SJCRH30 (cell line): ENCODE data around the gene TPD52L1. TPM values are rescaled to one million over a fixed set of nuclear protein-coding genes. Genes with fewer than 3 reads are reported as not detected.

Experiments
- DNase-seq, 2 experiments: peaks; one replicate each; pipeline ENCODE4 v3.0.0-alpha.2; 2015 to 2020
- H3K27ac ChIP-seq: fragments of 250-450 bp; sonication (Bioruptor Pico); 2 replicates; pipeline ENCODE4 v1.5.1; 2020; ENCODE audit warnings: mild to moderate bottlenecking, moderate library complexity
- H3K27me3 ChIP-seq: fragments of 250-450 bp; sonication (Bioruptor Pico); 2 replicates; pipeline ENCODE4 v1.5.1; 2020; ENCODE audit warnings: mild to moderate bottlenecking, moderate library complexity
- H3K36me3 ChIP-seq: fragments of 250-450 bp; sonication (Bioruptor Pico); 2 replicates; pipeline ENCODE4 v1.5.1; 2020; ENCODE audit warnings: mild to moderate bottlenecking, moderate library complexity
- H3K4me1 ChIP-seq: fragments of 250-450 bp; sonication (Bioruptor Pico); 2 replicates; pipeline ENCODE4 v1.5.1; 2020; ENCODE audit warnings: mild to moderate bottlenecking, moderate library complexity
- H3K4me3 ChIP-seq: fragments of 250-450 bp; sonication (Bioruptor Pico); 2 replicates; pipeline ENCODE4 v1.5.1; 2020; ENCODE audit warnings: mild to moderate bottlenecking, moderate library complexity
- H3K9me3 ChIP-seq: fragments of 250-450 bp; sonication (Bioruptor Pico); replicated peaks from 2 replicates; pipeline ENCODE4 v1.5.1; 2020; ENCODE audit warnings: mild to moderate bottlenecking, moderate library complexity
- total RNA-seq: library from RNA; depleted of rRNA; stranded (reverse); fragments of >200 nt; shearing (Covaris generic); gene quantifications from 2 replicates; pipeline ENCODE4 v1.2.3, GENCODE V29; 2014

Gene TPD52L1
- total RNA-seq, 1 experiment from 2014 or later: not detected

GRCh38 chr6:125175466-125176048 lies 22.0 kb downstream of the TPD52L1 start:
- Histone ChIP-seq H3K4me1 (no peaks in the 10 kb centered on the region), H3K27ac (no peak overlapping the region), H3K9me3 (no peaks in the 10 kb centered on the region), H3K36me3 (no peaks in the 10 kb centered on the region), H3K4me3 (no peak overlapping the region), H3K27me3 (no peaks in the 10 kb centered on the region; the same call in 1 of the 2 replicates)
- no peak for DNase-seq

- H3K4me3 ChIP-seq: no peak overlapping the region
- no peaks in the 10 kb centered on the region for H3K9me3 ChIP-seq
- H3K4me1 ChIP-seq: no peaks in the 10 kb centered on the region
- no peaks in the 10 kb centered on the region; the same call in 1 of the 2 replicates for H3K27me3 ChIP-seq
- DNase-seq: no peak
- H3K36me3 ChIP-seq: no peaks in the 10 kb centered on the region
- no peak overlapping the region for H3K27ac ChIP-seq
Measured at GRCh38 chr6:125182237-125183008, 28.9 kb downstream of the TPD52L1 start.

- H3K4me3 ChIP-seq: no peak overlapping the region
- no peak for DNase-seq
- no peaks in the 10 kb centered on the region for H3K4me1 ChIP-seq
- H3K36me3 ChIP-seq: no peaks in the 10 kb centered on the region
- no peak overlapping the region for H3K27ac ChIP-seq
- H3K27me3 ChIP-seq: no peaks in the 10 kb centered on the region
- H3K9me3 ChIP-seq: no peaks in the 10 kb centered on the region
Measured at GRCh38 chr6:125183391-125183790, 29.8 kb downstream of the TPD52L1 start.

- Histone ChIP-seq H3K4me1 (peaks cover 3% of the 10 kb centered on the region; the same call in 1 of the 2 replicates), H3K36me3 (no peaks in the 10 kb centered on the region), H3K27me3 (no peaks in the 10 kb centered on the region), H3K27ac (no peak overlapping the region), H3K4me3 (no peak overlapping the region), H3K9me3 (no peaks in the 10 kb centered on the region)
- no peak for DNase-seq
Measured at GRCh38 chr6:125188037-125188436, 34.5 kb downstream of the TPD52L1 start.

- H3K4me3 ChIP-seq: no peak overlapping the region
- peaks cover 3% of the 10 kb centered on the region; the same call in 1 of the 2 replicates for H3K4me1 ChIP-seq
- no peak overlapping the region for H3K27ac ChIP-seq
- H3K9me3 ChIP-seq: no peaks in the 10 kb centered on the region
- no peak for DNase-seq
- H3K36me3 ChIP-seq: no peaks in the 10 kb centered on the region
- no peaks in the 10 kb centered on the region for H3K27me3 ChIP-seq
Measured at GRCh38 chr6:125188594-125189203, 35.1 kb downstream of the TPD52L1 start.

- no peak for DNase-seq
- Histone ChIP-seq H3K27me3 (no peaks in the 10 kb centered on the region), H3K36me3 (no peaks in the 10 kb centered on the region), H3K4me1 (peaks cover 3% of the 10 kb centered on the region; the same call in 1 of the 2 replicates), H3K4me3 (no peak overlapping the region), H3K27ac (no peak overlapping the region), H3K9me3 (no peaks in the 10 kb centered on the region)
Measured at GRCh38 chr6:125189494-125189893, 35.9 kb downstream of the TPD52L1 start.

GRCh38 chr6:125190667-125191066 lies 37.1 kb downstream of the TPD52L1 start:
- Histone ChIP-seq H3K4me1 (peaks cover 3% of the 10 kb centered on the region; the same call in 1 of the 2 replicates), H3K4me3 (no peak overlapping the region), H3K27ac (no peak overlapping the region), H3K9me3 (no peaks in the 10 kb centered on the region), H3K36me3 (no peaks in the 10 kb centered on the region), H3K27me3 (no peaks in the 10 kb centered on the region)
- no peak for DNase-seq

- no peak overlapping the region for H3K27ac ChIP-seq
- no peaks in the 10 kb centered on the region for H3K27me3 ChIP-seq
- H3K4me1 ChIP-seq: peaks cover 3% of the 10 kb centered on the region; the same call in 1 of the 2 replicates
- no peaks in the 10 kb centered on the region for H3K9me3 ChIP-seq
- no peaks in the 10 kb centered on the region for H3K36me3 ChIP-seq
- no peak overlapping the region for H3K4me3 ChIP-seq
- DNase-seq: peak; percentile 71 to 84
Measured at GRCh38 chr6:125191916-125192609, 38.5 kb downstream of the TPD52L1 start.

GRCh38 chr6:125192610-125192930 lies 39.0 kb downstream of the TPD52L1 start:
- Histone ChIP-seq H3K36me3 (no peaks in the 10 kb centered on the region), H3K4me1 (peaks cover 3% of the 10 kb centered on the region; the same call in 1 of the 2 replicates), H3K9me3 (no peaks in the 10 kb centered on the region), H3K27me3 (no peaks in the 10 kb centered on the region), H3K4me3 (no peak overlapping the region), H3K27ac (no peak overlapping the region)
- no peak for DNase-seq

GRCh38 chr6:125193208-125193607 lies 39.6 kb downstream of the TPD52L1 start:
- Histone ChIP-seq H3K4me1 (peaks cover 6% of the 10 kb centered on the region; the same call in 1 of the 2 replicates), H3K9me3 (no peaks in the 10 kb centered on the region), H3K27ac (no peak overlapping the region), H3K27me3 (no peaks in the 10 kb centered on the region), H3K36me3 (no peaks in the 10 kb centered on the region), H3K4me3 (no peak overlapping the region)
- no peak for DNase-seq

- H3K4me1 ChIP-seq: peaks cover 10% of the 10 kb centered on the region; the same call in 1 of the 2 replicates
- H3K27ac ChIP-seq: no peak overlapping the region
- DNase-seq: no peak
- no peaks in the 10 kb centered on the region for H3K9me3 ChIP-seq
- H3K27me3 ChIP-seq: no peaks in the 10 kb centered on the region
- no peaks in the 10 kb centered on the region for H3K36me3 ChIP-seq
- no peak overlapping the region for H3K4me3 ChIP-seq
Measured at GRCh38 chr6:125194941-125195340, 41.4 kb downstream of the TPD52L1 start.

GRCh38 chr6:125195526-125195925 lies 42.0 kb downstream of the TPD52L1 start:
- no peak for DNase-seq
- no peaks in the 10 kb centered on the region for H3K27me3 ChIP-seq
- no peaks in the 10 kb centered on the region for H3K9me3 ChIP-seq
- no peak overlapping the region for H3K4me3 ChIP-seq
- no peaks in the 10 kb centered on the region for H3K36me3 ChIP-seq
- no peak overlapping the region for H3K27ac ChIP-seq
- H3K4me1 ChIP-seq: peaks cover 10% of the 10 kb centered on the region; the same call in 1 of the 2 replicates

GRCh38 chr6:125196613-125197012 lies 43.0 kb downstream of the TPD52L1 start:
- Histone ChIP-seq H3K9me3 (no peaks in the 10 kb centered on the region), H3K4me1 (peaks cover 10% of the 10 kb centered on the region), H3K4me3 (no peak overlapping the region), H3K27ac (no peak overlapping the region), H3K27me3 (no peaks in the 10 kb centered on the region), H3K36me3 (no peaks in the 10 kb centered on the region)
- DNase-seq: no peak

- Histone ChIP-seq H3K9me3 (no peaks in the 10 kb centered on the region), H3K4me1 (peaks cover 9% of the 10 kb centered on the region; the same call in 1 of the 2 replicates), H3K27ac (no peak overlapping the region), H3K36me3 (no peaks in the 10 kb centered on the region), H3K27me3 (no peaks in the 10 kb centered on the region), H3K4me3 (no peak overlapping the region)
- DNase-seq: peak; percentile 7 to 45
Measured at GRCh38 chr6:125197795-125198269, 44.3 kb downstream of the TPD52L1 start.
